Gastroesophageal sphincter (tissue), 4 donors: ENCODE measurements around the gene RAB6B. TPM values are rescaled to one million over a fixed set of nuclear protein-coding genes. Genes with fewer than 3 reads are reported as not detected.

Source experiments
- ATAC-seq: fragments of 150-250 bp; one replicate; pipeline ENCODE4 v1.9.1; 2016; ENCODE audit warnings: mild to moderate bottlenecking, moderate library complexity
- H3K27ac ChIP-seq, 4 donors: fragments of 200-600 bp; sonication (generic) in 3 of 4; 1 replicate in 3 of 4; 2 replicates in 1 of 4; pipeline ENCODE4 v1.5.1; 2016 to 2019
- H3K27me3 ChIP-seq: fragments of 200-600 bp; sonication (generic); one replicate; pipeline ENCODE4 v1.5.1; 2019
- H3K36me3 ChIP-seq, 2 donors: fragments of 200-600 bp; sonication (generic); one replicate each; pipeline ENCODE4 v1.5.1; 2019; ENCODE audit warnings: control low read depth in 1 of 2
- H3K4me1 ChIP-seq, 3 donors: fragments of 200-600 bp; sonication (generic); 1 replicate in 2 of 3; 2 replicates in 1 of 3; pipeline ENCODE4 v1.5.1; 2016 to 2019; ENCODE audit warnings: control low read depth in 2 of 3
- H3K4me3 ChIP-seq, 2 donors: fragments of 200-600 bp; sonication (generic); one replicate each; pipeline ENCODE4 v1.5.1; 2019; ENCODE audit warnings: mild to moderate bottlenecking in 1 of 2, moderate library complexity in 1 of 2
- H3K9me3 ChIP-seq, 3 donors: fragments of 200-600 bp; sonication (generic); one replicate each; pipeline ENCODE4 v1.5.1; 2017 to 2019; ENCODE audit warnings: control low read depth in 2 of 3
- CTCF ChIP-seq, 4 experiments: fragments of 200-600 bp in 2 of 4; fragments of 450-650 bp in 2 of 4; sonication (generic) in 1 of 4; IDR thresholded peaks; one replicate each; pipeline ENCODE4 v1.5.1; 2017 to 2019; ENCODE audit warnings: antibody characterized with exemption in 4 of 4, mild to moderate bottlenecking in 2 of 4, moderate library complexity in 2 of 4
- EP300 ChIP-seq: sonication (generic); formaldehyde crosslinking; IDR thresholded peaks from one replicate; pipeline ENCODE4 v1.6.1; 2017; ENCODE audit warnings: antibody characterized with exemption, mild to moderate bottlenecking
- POLR2A ChIP-seq, 2 donors: fragments of 450-650 bp; IDR thresholded peaks; one replicate each; pipeline ENCODE4 v1.6.1; 2017; ENCODE audit warnings: antibody characterized with exemption in 2 of 2, mild to moderate bottlenecking in 2 of 2, moderate library complexity in 1 of 2
- POLR2AphosphoS5 ChIP-seq: sonication (generic); formaldehyde crosslinking; IDR thresholded peaks from one replicate; pipeline ENCODE4 v1.6.1; 2017; ENCODE audit warnings: antibody characterized with exemption
- WGBS, 2 donors: methylation state at CpG; one replicate each; pipeline ENCODE4 v1.1.5; 2018; ENCODE audit warnings: low coverage in 1 of 2; 5-methylcytosine and 5-hydroxymethylcytosine counted together
- total RNA-seq, 4 donors: library from RNA; depleted of rRNA; stranded (reverse); fragments of >200 nt; gene quantifications; one replicate each; pipeline ENCODE4 v1.1.0, GENCODE V29; 2016

The RAB6B gene
- total RNA-seq, 4 donors from 2014 or later = 5.0 to 16.1 (median 8.7) TPM

GRCh38 chr3:133894353-133895207 lies 1.1 kb downstream of the RAB6B start:
- ATAC-seq = peak; percentile 6
- peaks cover 0 to 27% (median 10%) of the 10 kb centered on the region in 3 donors for H3K4me1 ChIP-seq
- no peak for TF ChIP-seq CTCF (IDR thresholded peaks at IDR 0.05)
- TF ChIP-seq EP300 = no peak
- TF ChIP-seq POLR2A (IDR thresholded peaks at IDR 0.05) = no peak
- TF ChIP-seq POLR2AphosphoS5 = no peak
- WGBS, 2 donors = no CpG with 5 or more reads among the region's 52 CpGs
- H3K27me3 ChIP-seq = peaks cover 4% of the 10 kb centered on the region
- H3K27ac ChIP-seq = peak overlapping the region in 1 of 4 donors; percentile 76
- H3K36me3 ChIP-seq = no peaks in the 10 kb centered on the region
- H3K9me3 ChIP-seq = no peaks in the 10 kb centered on the region
- peak overlapping the region; percentile 69 to 83 for H3K4me3 ChIP-seq

DNA sequence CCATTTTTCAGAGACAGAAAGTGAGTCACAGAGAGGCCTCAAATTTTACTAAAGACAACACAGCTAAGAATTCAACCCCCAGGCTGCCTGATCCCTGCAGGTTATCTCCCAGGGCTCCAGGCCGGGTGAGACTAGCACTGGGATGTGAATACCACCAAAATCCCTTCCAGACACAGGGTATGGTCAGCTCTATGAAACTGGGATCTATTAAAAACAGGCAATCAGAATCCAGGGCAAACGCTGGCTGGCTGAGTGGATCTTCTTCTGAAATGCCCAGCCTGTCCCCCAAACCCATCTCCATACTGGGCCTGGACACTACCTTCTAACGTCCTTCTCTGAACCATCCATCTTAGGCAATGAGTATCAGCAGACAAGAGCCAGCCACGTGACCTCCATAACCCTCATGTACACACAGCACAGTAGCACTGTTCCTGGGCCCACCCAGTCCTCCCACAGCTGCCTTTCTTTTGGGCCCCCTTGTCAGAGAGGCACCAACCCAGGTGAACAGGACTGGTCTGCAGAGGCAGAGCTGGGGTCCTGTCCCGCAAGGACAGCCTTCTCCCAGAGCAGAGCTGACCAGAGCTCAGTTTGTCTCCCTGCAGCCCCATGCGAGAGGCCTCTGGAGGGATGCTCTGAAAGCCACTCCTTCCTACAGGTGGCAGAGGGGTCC lies 1.9 kb downstream of the RAB6B start:
- 20 to 88% methylated on average over 1 to 4 of the region's 6 CpGs for WGBS, 2 donors
- peak overlapping the region in 1 of 2 donors; percentile 83 for H3K4me3 ChIP-seq
- TF ChIP-seq CTCF (IDR thresholded peaks at IDR 0.05) (no peak), EP300 (no peak), POLR2AphosphoS5 (no peak), POLR2A (IDR thresholded peaks at IDR 0.05) (no peak)
- H3K27me3 ChIP-seq = peaks cover 4% of the 10 kb centered on the region
- no peak for ATAC-seq
- H3K27ac ChIP-seq = peak overlapping the region in 1 of 4 donors; percentile 76
- H3K4me1 ChIP-seq = peaks cover 0 to 27% (median 10%) of the 10 kb centered on the region in 3 donors
- H3K9me3 ChIP-seq = no peaks in the 10 kb centered on the region
- no peaks in the 10 kb centered on the region for H3K36me3 ChIP-seq

- TF ChIP-seq POLR2A (IDR thresholded peaks at IDR 0.05) (no peak), EP300 (no peak), POLR2AphosphoS5 (no peak), CTCF (IDR thresholded peaks at IDR 0.05) (no peak)
- no peak overlapping the region for H3K27ac ChIP-seq
- H3K27me3 ChIP-seq = peaks cover 4% of the 10 kb centered on the region
- 93% methylated on average over 6 of the region's 6 CpGs; no CpG with 5 or more reads in 1 of the 2 donors for WGBS, 2 donors
- H3K9me3 ChIP-seq = no peaks in the 10 kb centered on the region
- no peak overlapping the region for H3K4me3 ChIP-seq
- peaks cover 0 to 27% (median 10%) of the 10 kb centered on the region in 3 donors for H3K4me1 ChIP-seq
- no peak for ATAC-seq
- no peaks in the 10 kb centered on the region for H3K36me3 ChIP-seq
These were observed 3.0 kb downstream of the RAB6B start for GRCh38 chr3:133892541-133893231.

GRCh38 chr3:133891662-133892378 lies 3.9 kb downstream of the RAB6B start:
- Histone ChIP-seq H3K36me3 (no peaks in the 10 kb centered on the region), H3K27me3 (peaks cover 4% of the 10 kb centered on the region), H3K9me3 (no peaks in the 10 kb centered on the region), H3K27ac (no peak overlapping the region), H3K4me1 (peaks cover 0 to 27% (median 10%) of the 10 kb centered on the region in 3 donors), H3K4me3 (no peak overlapping the region)
- TF ChIP-seq EP300 = no peak
- no peak for TF ChIP-seq POLR2AphosphoS5
- TF ChIP-seq POLR2A (IDR thresholded peaks at IDR 0.05) = no peak
- TF ChIP-seq CTCF (IDR thresholded peaks at IDR 0.05) = no peak
- no peak for ATAC-seq
- 94 to 98% methylated on average over 5 to 7 of the region's 11 CpGs for WGBS, 2 donors
